Spleen (tissue), 11 donors: Measurements from ENCODE around the gene LDLRAD2. TPM values are rescaled to one million over a fixed set of nuclear protein-coding genes. Genes with fewer than 3 reads are reported as not detected.
A peak's percentile ranks its signal among the peaks of the same experiment; 100 is the strongest.
"Not testable (repeated sequence)": the region's sequence is repeated elsewhere in the genome, so short reads cannot be mapped to it uniquely, and the experiment has no call there.

Experiments used
- DNase-seq: peaks from one replicate; pipeline ENCODE4 v3.0.0-alpha.2; 2020
- H3K27ac ChIP-seq, 8 donors: fragments of 200-600 bp; sonication (generic) in 7 of 8; 1 replicate in 4 of 8; 2 replicates in 4 of 8; pipeline versions ENCODE4 v1.5.0 to v1.8.0; 2016 to 2021; ENCODE audit warnings: inconsistent platforms in 4 of 8, mild to moderate bottlenecking in 4 of 8, moderate library complexity in 1 of 8
- H3K27me3 ChIP-seq, 7 donors: fragments of 200-600 bp; sonication (generic) in 6 of 7; replicated peaks in 1 of 7; 1 replicate in 4 of 7; 2 replicates in 3 of 7; pipeline versions ENCODE4 v1.5.0 to v1.8.0; 2016 to 2021; ENCODE audit warnings: inconsistent platforms in 3 of 7, mild to moderate bottlenecking in 1 of 7
- H3K36me3 ChIP-seq, 6 donors: fragments of 200-600 bp; sonication (generic) in 5 of 6; 1 replicate in 4 of 6; 2 replicates in 2 of 6; pipeline versions ENCODE4 v1.5.0 to v1.8.0; 2016 to 2021; ENCODE audit warnings: inconsistent platforms in 2 of 6
- H3K4me1 ChIP-seq, 6 donors: fragments of 200-600 bp; sonication (generic) in 5 of 6; 1 replicate in 3 of 6; 2 replicates in 3 of 6; pipeline versions ENCODE4 v1.5.0 to v1.8.0; 2016 to 2021; ENCODE audit warnings: inconsistent platforms in 3 of 6
- H3K4me3 ChIP-seq, 8 donors: fragments of 200-600 bp; sonication (generic) in 7 of 8; 1 replicate in 4 of 8; 2 replicates in 4 of 8; pipeline versions ENCODE4 v1.5.0 to v1.8.0; 2016 to 2021; ENCODE audit warnings: inconsistent platforms in 4 of 8, mild to moderate bottlenecking in 4 of 8, moderate library complexity in 2 of 8
- H3K9me3 ChIP-seq, 8 donors: fragments of 200-600 bp; sonication (generic) in 7 of 8; 1 replicate in 4 of 8; 2 replicates in 4 of 8; pipeline versions ENCODE4 v1.5.0 to v1.8.0; 2016 to 2021; ENCODE audit warnings: inconsistent platforms in 4 of 8
- POLR2A ChIP-seq, 3 donors: fragments of 450-650 bp; IDR thresholded peaks; one replicate each; pipeline ENCODE4 v1.5.1; 2017; ENCODE audit warnings: antibody characterized with exemption in 3 of 3, mild to moderate bottlenecking in 1 of 3
- POLR2AphosphoS5 ChIP-seq, 3 donors: sonication (generic); formaldehyde crosslinking; IDR thresholded peaks; one replicate each; pipeline ENCODE4 v1.5.1; 2017; ENCODE audit warnings: antibody characterized with exemption in 3 of 3
- WGBS, 5 donors: extraction: QIAGEN DNeasy Blood & Tissue Kit in 3 of 5; methylation state at CpG; one replicate each; pipeline versions ENCODE4 v1.1.5 to v1.1.7; 2013 to 2018; 5-methylcytosine and 5-hydroxymethylcytosine counted together
- intact Hi-C: fragments of 100-400 bp; cut with DNase I; formaldehyde crosslinking; loops from one replicate; pipeline ENCODE4 v1.15.0; 2023; ENCODE audit warnings: low total_unique reads
- polyA plus RNA-seq, 3 donors: library from polyadenylated mRNA; stranded (reverse); fragments of 200-250 nt; gene quantifications; one replicate each; pipeline ENCODE4 v1.2.1, GENCODE V29; 2013
- total RNA-seq, 7 donors: library from RNA; depleted of rRNA in 3 of 7; stranded (reverse); fragments of >200 nt in 3 of 7; fragmentation: NEBNext Ultra II Directional in 4 of 7; extraction: Animal tissue kit (Norgen Biotek cat#: 25700) in 4 of 7; gene quantifications; one replicate each; pipeline versions ENCODE4 v1.1.0 to v1.2.1, GENCODE V29; 2016 to 2021
- TF ChIP-seq, protein P1 (sequence below), 11 experiments: fragments of 200-600 bp in 7 of 11; fragments of 450-650 bp in 4 of 11; sonication (generic) in 4 of 11; IDR thresholded peaks in 8 of 11; conservative IDR thresholded peaks in 3 of 11; 1 replicate in 7 of 11; 2 replicates in 4 of 11; pipeline versions ENCODE4 v1.4.0 to v1.8.0; 2016 to 2021; ENCODE audit warnings: antibody characterized with exemption in 11 of 11, inconsistent platforms in 4 of 11, mild to moderate bottlenecking in 1 of 11
- donor health status: healthy with polysubstance abuse.
- donor health status: DM: no; HTN: no; CAD: no; lungs with moderate emphysema.
- donor health status: DM: no; HTN: no; CAD: no.
- donor health status: Bipolar disorder and iron deficiency.
- donor health status: healthy.
- donor health status: DM: no; HTN: no; CAD: no.
- donor health status: DM: yes; HTN: yes; CAD: no.

The LDLRAD2 gene
- total and polyA plus RNA-seq, 10 donors: 0.94 to 4.3 (median 1.4) TPM

DNA sequence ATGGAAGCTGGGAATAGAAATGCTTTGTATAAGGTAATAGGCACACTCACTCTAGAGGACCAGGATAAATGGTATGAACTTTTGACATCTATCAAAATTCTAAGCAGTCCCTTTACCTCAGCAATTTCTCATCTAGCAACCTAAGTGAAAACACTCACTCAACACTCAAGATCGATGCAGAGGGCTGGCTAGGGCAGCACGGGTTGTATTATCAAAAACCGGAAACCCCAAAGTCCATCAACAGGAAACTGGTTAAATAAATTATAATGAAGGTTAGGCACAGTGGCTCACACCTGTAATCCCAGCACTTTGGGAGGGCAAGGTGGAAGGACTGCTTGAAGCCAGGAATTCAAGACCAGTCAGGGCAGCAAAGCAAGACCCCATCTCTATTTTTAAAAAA is 38.5 kb upstream of the LDLRAD2 start:
- 13 to 34% (median 17%) methylated on average over 3 of the region's 3 CpGs for WGBS, 5 donors
- TF ChIP-seq POLR2A (IDR thresholded peaks at IDR 0.05) (no peak), POLR2AphosphoS5 (IDR thresholded peaks at IDR 0.05) (no peak)
- TF ChIP-seq, protein P1, sequence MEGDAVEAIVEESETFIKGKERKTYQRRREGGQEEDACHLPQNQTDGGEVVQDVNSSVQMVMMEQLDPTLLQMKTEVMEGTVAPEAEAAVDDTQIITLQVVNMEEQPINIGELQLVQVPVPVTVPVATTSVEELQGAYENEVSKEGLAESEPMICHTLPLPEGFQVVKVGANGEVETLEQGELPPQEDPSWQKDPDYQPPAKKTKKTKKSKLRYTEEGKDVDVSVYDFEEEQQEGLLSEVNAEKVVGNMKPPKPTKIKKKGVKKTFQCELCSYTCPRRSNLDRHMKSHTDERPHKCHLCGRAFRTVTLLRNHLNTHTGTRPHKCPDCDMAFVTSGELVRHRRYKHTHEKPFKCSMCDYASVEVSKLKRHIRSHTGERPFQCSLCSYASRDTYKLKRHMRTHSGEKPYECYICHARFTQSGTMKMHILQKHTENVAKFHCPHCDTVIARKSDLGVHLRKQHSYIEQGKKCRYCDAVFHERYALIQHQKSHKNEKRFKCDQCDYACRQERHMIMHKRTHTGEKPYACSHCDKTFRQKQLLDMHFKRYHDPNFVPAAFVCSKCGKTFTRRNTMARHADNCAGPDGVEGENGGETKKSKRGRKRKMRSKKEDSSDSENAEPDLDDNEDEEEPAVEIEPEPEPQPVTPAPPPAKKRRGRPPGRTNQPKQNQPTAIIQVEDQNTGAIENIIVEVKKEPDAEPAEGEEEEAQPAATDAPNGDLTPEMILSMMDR (IDR thresholded peaks at IDR 0.05 in 8 of 11, conservative IDR thresholded peaks at IDR 0.05 in 3 of 11): no peak
- DNase-seq: no peak

DNA sequence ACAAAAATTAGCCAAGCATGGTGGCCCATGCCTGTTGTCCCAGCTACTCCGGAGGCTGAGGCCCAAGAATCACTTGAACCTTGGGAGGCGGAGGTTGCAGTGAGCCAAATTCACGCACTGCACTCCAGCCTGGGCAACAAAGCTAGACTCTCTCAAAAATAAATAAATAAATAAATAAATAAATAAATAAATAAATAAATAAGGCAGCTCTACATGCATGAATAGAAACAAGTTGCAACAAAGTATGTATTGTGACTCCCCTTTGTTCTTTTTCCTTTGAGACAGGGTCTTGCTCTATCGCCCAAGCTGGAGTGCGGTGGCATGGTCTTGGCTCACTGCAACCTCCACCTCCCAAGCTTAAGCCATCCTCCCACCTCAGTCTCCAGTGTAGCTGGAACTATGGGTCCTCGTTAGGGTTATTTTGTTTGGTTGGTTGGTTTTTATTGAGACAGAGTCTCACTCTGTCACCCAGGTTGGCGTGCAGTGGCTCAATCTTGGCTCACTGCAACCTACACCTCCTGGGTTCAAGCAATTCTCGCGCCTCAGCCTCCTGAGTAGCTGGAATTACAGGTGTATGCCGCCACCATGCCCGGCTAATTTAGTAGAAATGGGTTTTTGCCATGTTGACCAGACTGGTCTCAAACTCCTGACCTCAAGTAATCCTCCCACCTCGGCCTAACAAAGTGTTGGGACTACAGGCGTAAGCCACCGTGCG is 37.1 kb upstream of the LDLRAD2 start:
- H3K27ac ChIP-seq: peak overlapping the region in 5 of 8 donors; percentile 2 to 67 (median 38)
- no peak for DNase-seq
- no peaks in the 10 kb centered on the region for H3K36me3 ChIP-seq
- no peak for TF ChIP-seq POLR2A (IDR thresholded peaks at IDR 0.05)
- no peak for TF ChIP-seq POLR2AphosphoS5 (IDR thresholded peaks at IDR 0.05)
- TF ChIP-seq, protein P1 (IDR thresholded peaks at IDR 0.05 in 8 of 11, conservative IDR thresholded peaks at IDR 0.05 in 3 of 11): no peak
- peaks cover 28 to 98% (median 74%) of the 10 kb centered on the region in 6 donors for H3K4me1 ChIP-seq
- H3K4me3 ChIP-seq: no peak overlapping the region
- 88 to 93% (median 89%) methylated on average over 15 of the region's 15 CpGs for WGBS, 5 donors
- H3K27me3 ChIP-seq: no peaks in the 10 kb centered on the region
- no peaks in the 10 kb centered on the region for H3K9me3 ChIP-seq
- intact Hi-C loops: no loop called here

More for the DNA sequence above, 38.5 kb upstream of the LDLRAD2 start:
- peak overlapping the region in 7 of 8 donors; percentile 40 to 72 (median 54) for H3K27ac ChIP-seq
- intact Hi-C loops: no loop called here
- no peaks in the 10 kb centered on the region for H3K27me3 ChIP-seq
- no peak overlapping the region for H3K4me3 ChIP-seq
- H3K36me3 ChIP-seq: peaks cover 0 to 6% (median 0%) of the 10 kb centered on the region in 6 donors
- peaks cover 22 to 98% (median 74%) of the 10 kb centered on the region in 6 donors for H3K4me1 ChIP-seq
- no peaks in the 10 kb centered on the region for H3K9me3 ChIP-seq

DNA sequence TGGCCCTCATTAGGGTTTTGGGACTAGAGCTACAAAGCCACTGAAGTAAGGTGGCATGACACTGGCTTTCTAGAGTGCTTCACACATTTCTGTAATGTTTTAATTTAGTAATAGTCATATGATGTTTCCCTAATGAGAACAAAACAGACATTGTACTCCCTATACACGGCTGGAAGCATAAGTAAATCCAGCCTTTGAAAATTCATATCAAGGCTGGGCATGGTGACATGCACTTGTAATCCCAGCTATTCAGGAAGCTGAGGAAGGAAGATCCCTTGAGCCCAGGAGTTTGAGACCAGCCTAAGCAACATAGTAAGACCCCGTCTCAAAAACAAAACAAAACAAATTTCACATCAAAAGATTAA is 36.5 kb upstream of the LDLRAD2 start:
- DNase-seq: no peak
- H3K27me3 ChIP-seq: no peaks in the 10 kb centered on the region
- intact Hi-C loops: no loop called here
- TF ChIP-seq, protein P1 (IDR thresholded peaks at IDR 0.05 in 8 of 11, conservative IDR thresholded peaks at IDR 0.05 in 3 of 11): no peak
- TF ChIP-seq POLR2A (IDR thresholded peaks at IDR 0.05) (no peak), POLR2AphosphoS5 (IDR thresholded peaks at IDR 0.05) (no peak)
- peak overlapping the region in 6 of 8 donors; percentile 2 to 61 (median 31) for H3K27ac ChIP-seq
- 42 to 59% (median 46%) methylated on average over 2 of the region's 2 CpGs for WGBS, 5 donors
- H3K9me3 ChIP-seq: no peaks in the 10 kb centered on the region
- H3K36me3 ChIP-seq: no peaks in the 10 kb centered on the region
- H3K4me3 ChIP-seq: no peak overlapping the region
- peaks cover 32 to 98% (median 77%) of the 10 kb centered on the region in 6 donors for H3K4me1 ChIP-seq

GRCh38 chr1:21775985-21776562 is 36.0 kb upstream of the LDLRAD2 start:
- Histone ChIP-seq H3K27me3 (no peaks in the 10 kb centered on the region), H3K36me3 (no peaks in the 10 kb centered on the region), H3K9me3 (no peaks in the 10 kb centered on the region), H3K4me3 (no peak overlapping the region), H3K4me1 (peaks cover 37 to 98% (median 79%) of the 10 kb centered on the region in 6 donors), H3K27ac (peak overlapping the region in 5 of 8 donors; percentile 13 to 61 (median 29))
- intact Hi-C loops: no loop called here
- TF ChIP-seq, protein P1 (IDR thresholded peaks at IDR 0.05 in 8 of 11, conservative IDR thresholded peaks at IDR 0.05 in 3 of 11): no peak
- no peak for TF ChIP-seq POLR2AphosphoS5 (IDR thresholded peaks at IDR 0.05)
- no peak for TF ChIP-seq POLR2A (IDR thresholded peaks at IDR 0.05)
- DNase-seq: no peak

DNA sequence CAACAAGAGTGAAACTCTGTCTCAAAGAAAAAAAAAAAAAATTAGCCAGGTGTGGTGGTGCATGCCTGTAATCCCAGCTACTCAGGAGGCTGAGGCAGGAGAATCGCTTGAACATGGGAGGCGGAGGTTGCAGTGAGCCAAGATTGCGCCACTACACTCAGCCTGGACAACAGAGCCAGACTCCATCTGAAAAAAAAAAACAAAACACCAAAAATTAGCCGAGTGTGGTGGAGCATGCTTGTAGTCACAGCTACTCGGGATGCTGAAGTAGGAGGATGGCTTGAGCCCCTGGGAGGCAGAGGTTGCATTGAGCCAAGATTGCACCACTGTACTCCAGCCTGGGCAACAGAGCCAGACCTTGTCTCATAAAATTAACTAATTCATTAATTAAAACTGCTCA is 35.1 kb upstream of the LDLRAD2 start:
- intact Hi-C loops: not testable (repeated sequence)

More for the DNA sequence above, 35.1 kb upstream of the LDLRAD2 start:
- not testable (repeated sequence) for DNase-seq, H3K4me3 ChIP-seq, H3K27me3 ChIP-seq, H3K9me3 ChIP-seq, H3K27ac ChIP-seq, H3K36me3 ChIP-seq
- 71 to 87% (median 84%) methylated on average over 5 of the region's 5 CpGs for WGBS, 5 donors
- peaks cover 41 to 98% (median 84%) of the 10 kb centered on the region in 6 donors for H3K4me1 ChIP-seq
